Activated T-cell treated with anti-CD3 and anti-CD28 coated beads, Interleukin-2, amount 50 U/mL, for 4 hours (primary cell): ENCODE results near the gene ORM2. TPM values are rescaled to one million over a fixed set of nuclear protein-coding genes. Genes with fewer than 3 reads are reported as not detected.
A peak's percentile ranks its signal among the peaks of the same experiment; 100 is the strongest.

Experiments
- ATAC-seq, 2 donors: fragments of 200-7000 bp; cut with Tn5 transposase; one replicate each; pipeline ENCODE4 v1.10.0; 2021
- DNase-seq: peaks from one replicate; pipeline ENCODE4 v3.0.0-alpha.2; 2020
- H3K27me3 Mint-ChIP-seq: one replicate; pipeline ENCODE4 v1.8.0; 2021; ENCODE audit warnings: low read depth, mixed read lengths
- H3K36me3 Mint-ChIP-seq: one replicate; pipeline ENCODE4 v1.8.0; 2022; ENCODE audit warnings: mixed read lengths; ENCODE audit not compliant: insufficient read depth
- H3K4me1 Mint-ChIP-seq: one replicate; pipeline ENCODE4 v1.8.0; 2021; ENCODE audit warnings: low read depth, mixed read lengths
- H3K4me3 Mint-ChIP-seq: one replicate; pipeline ENCODE4 v1.8.0; 2021; ENCODE audit warnings: mild to moderate bottlenecking, moderate library complexity, mixed read lengths
- H3K9me3 Mint-ChIP-seq: one replicate; pipeline ENCODE4 v1.8.0; 2021; ENCODE audit warnings: mixed read lengths
- total RNA-seq, 3 donors: library from RNA; stranded (reverse); gene quantifications; one replicate each; pipeline ENCODE4 v1.2.1, GENCODE V29; 2021

ORM2 gene
- total RNA-seq, 3 donors from 2014 or later = 0.84 to 1.0 TPM; not detected in 1

DNA sequence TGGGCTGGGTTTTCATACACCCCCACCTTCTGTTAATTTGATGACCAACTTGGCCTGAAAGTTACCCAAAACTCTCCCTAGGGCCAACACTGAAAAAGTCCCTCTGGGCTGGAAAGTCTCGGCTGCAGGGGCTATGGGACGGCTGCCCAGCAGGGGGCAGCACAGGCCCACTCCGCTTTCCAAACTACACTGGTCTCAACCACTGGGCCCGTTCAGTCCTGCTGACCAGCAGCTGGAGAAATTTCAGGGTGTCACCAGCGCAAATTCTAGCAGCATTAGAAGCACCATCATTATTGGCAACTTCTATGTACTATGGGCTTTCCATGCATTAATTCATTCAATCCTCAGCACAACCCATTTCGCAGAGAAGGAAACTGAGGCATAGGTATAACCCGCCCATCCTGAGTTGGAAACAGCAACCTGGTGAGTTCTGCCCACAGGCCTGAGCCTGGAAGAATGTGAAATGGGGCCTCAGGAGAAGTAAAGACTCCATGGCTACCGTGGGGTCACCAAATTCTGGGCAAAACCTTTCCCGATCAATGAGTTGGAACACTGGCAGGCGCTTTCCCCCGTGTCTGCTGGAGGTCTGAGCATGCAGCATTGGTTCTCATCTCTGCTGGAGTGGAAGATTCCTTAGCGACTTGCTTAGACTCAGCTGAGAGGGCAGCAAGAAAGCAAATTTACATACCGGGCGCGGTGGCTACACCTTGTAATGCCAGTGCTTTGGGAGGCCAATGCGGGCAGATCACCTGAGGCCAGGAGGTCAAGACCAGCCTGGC, 9.7 kb downstream of the ORM2 start:
- Mint-ChIP-seq H3K4me3 (no peak overlapping the region), H3K36me3 (peaks cover 56% of the 10 kb centered on the region), H3K27me3 (no peaks in the 10 kb centered on the region), H3K4me1 (peaks cover 10% of the 10 kb centered on the region), H3K9me3 (no peaks in the 10 kb centered on the region)
- ATAC-seq (peak; percentile 74 to 81), DNase-seq (peak; percentile 52)

GRCh38 chr9:114341152-114341830, 11.6 kb downstream of the ORM2 start:
- Mint-ChIP-seq H3K4me1 (peaks cover 11% of the 10 kb centered on the region), H3K9me3 (no peaks in the 10 kb centered on the region), H3K27me3 (no peaks in the 10 kb centered on the region), H3K4me3 (no peak overlapping the region), H3K36me3 (peaks cover 51% of the 10 kb centered on the region)
- ATAC-seq (no peak), DNase-seq (no peak)

DNA sequence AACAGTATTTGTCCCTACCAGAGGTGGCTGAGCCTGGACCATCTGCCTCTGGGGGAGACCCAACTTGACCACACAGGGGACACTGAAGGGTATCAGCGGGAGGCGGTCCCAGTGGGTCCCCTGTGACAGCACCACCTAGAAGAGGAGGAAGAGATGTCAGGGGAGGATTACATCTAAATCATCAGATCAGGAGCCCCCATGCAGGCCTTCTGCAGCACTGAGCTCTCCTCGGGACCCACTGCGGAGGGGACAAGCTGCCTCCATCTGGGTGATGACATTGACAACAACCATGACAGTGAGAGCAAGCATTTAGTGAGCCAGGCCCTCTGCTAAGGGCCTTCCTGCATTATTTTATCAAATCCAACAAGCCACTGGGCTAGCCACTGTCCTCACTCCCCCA, 12.3 kb downstream of the ORM2 start:
- Mint-ChIP-seq H3K4me3 (no peak overlapping the region), H3K9me3 (no peaks in the 10 kb centered on the region), H3K4me1 (peaks cover 11% of the 10 kb centered on the region), H3K36me3 (peaks cover 49% of the 10 kb centered on the region), H3K27me3 (no peaks in the 10 kb centered on the region)
- ATAC-seq (no peak), DNase-seq (no peak)

GRCh38 chr9:114342755-114343440, 13.2 kb downstream of the ORM2 start:
- Mint-ChIP-seq H3K36me3 (peaks cover 47% of the 10 kb centered on the region), H3K9me3 (no peaks in the 10 kb centered on the region), H3K27me3 (no peaks in the 10 kb centered on the region), H3K4me1 (peaks cover 12% of the 10 kb centered on the region), H3K4me3 (no peak overlapping the region)
- ATAC-seq (no peak), DNase-seq (no peak)

GRCh38 chr9:114343471-114344187, 14.0 kb downstream of the ORM2 start:
- H3K27me3 Mint-ChIP-seq = no peaks in the 10 kb centered on the region
- ATAC-seq (no peak), DNase-seq (no peak)
- H3K4me3 Mint-ChIP-seq = no peak overlapping the region
- peaks cover 51% of the 10 kb centered on the region for H3K36me3 Mint-ChIP-seq
- H3K9me3 Mint-ChIP-seq = no peaks in the 10 kb centered on the region
- peaks cover 20% of the 10 kb centered on the region for H3K4me1 Mint-ChIP-seq

- Mint-ChIP-seq H3K36me3 (peaks cover 50% of the 10 kb centered on the region), H3K9me3 (no peaks in the 10 kb centered on the region), H3K27me3 (no peaks in the 10 kb centered on the region), H3K4me1 (peaks cover 20% of the 10 kb centered on the region), H3K4me3 (no peak overlapping the region)
- ATAC-seq (no peak), DNase-seq (no peak)
Measured at GRCh38 chr9:114344188-114344566, 14.5 kb downstream of the ORM2 start.

GRCh38 chr9:114344692-114345091, 15.0 kb downstream of the ORM2 start:
- Mint-ChIP-seq H3K4me1 (peaks cover 25% of the 10 kb centered on the region), H3K27me3 (no peaks in the 10 kb centered on the region), H3K9me3 (no peaks in the 10 kb centered on the region), H3K36me3 (peaks cover 51% of the 10 kb centered on the region), H3K4me3 (no peak overlapping the region)
- DNase-seq (no peak), ATAC-seq (no peak)

- no peak overlapping the region for H3K4me3 Mint-ChIP-seq
- no peaks in the 10 kb centered on the region for H3K27me3 Mint-ChIP-seq
- ATAC-seq = no peak
- H3K4me1 Mint-ChIP-seq = peaks cover 34% of the 10 kb centered on the region
- H3K36me3 Mint-ChIP-seq = peaks cover 54% of the 10 kb centered on the region
- H3K9me3 Mint-ChIP-seq = no peaks in the 10 kb centered on the region
- no peak for DNase-seq
Measured at GRCh38 chr9:114345493-114346065, 15.9 kb downstream of the ORM2 start.

GRCh38 chr9:114346146-114346545, 16.5 kb downstream of the ORM2 start:
- Mint-ChIP-seq H3K9me3 (no peaks in the 10 kb centered on the region), H3K36me3 (peaks cover 54% of the 10 kb centered on the region), H3K4me3 (no peak overlapping the region), H3K27me3 (no peaks in the 10 kb centered on the region), H3K4me1 (peaks cover 40% of the 10 kb centered on the region)
- DNase-seq (no peak), ATAC-seq (no peak)

GRCh38 chr9:114347675-114348074, 18.0 kb downstream of the ORM2 start:
- ATAC-seq (no peak), DNase-seq (no peak)
- Mint-ChIP-seq H3K4me1 (peaks cover 45% of the 10 kb centered on the region), H3K4me3 (no peak overlapping the region), H3K27me3 (no peaks in the 10 kb centered on the region), H3K36me3 (peaks cover 49% of the 10 kb centered on the region), H3K9me3 (no peaks in the 10 kb centered on the region)

- Mint-ChIP-seq H3K4me3 (no peak overlapping the region), H3K36me3 (peaks cover 47% of the 10 kb centered on the region), H3K27me3 (no peaks in the 10 kb centered on the region), H3K4me1 (peaks cover 50% of the 10 kb centered on the region), H3K9me3 (no peaks in the 10 kb centered on the region)
- no peak for DNase-seq
- no peak for ATAC-seq
Measured at GRCh38 chr9:114348261-114348905, 18.7 kb downstream of the ORM2 start.

DNA sequence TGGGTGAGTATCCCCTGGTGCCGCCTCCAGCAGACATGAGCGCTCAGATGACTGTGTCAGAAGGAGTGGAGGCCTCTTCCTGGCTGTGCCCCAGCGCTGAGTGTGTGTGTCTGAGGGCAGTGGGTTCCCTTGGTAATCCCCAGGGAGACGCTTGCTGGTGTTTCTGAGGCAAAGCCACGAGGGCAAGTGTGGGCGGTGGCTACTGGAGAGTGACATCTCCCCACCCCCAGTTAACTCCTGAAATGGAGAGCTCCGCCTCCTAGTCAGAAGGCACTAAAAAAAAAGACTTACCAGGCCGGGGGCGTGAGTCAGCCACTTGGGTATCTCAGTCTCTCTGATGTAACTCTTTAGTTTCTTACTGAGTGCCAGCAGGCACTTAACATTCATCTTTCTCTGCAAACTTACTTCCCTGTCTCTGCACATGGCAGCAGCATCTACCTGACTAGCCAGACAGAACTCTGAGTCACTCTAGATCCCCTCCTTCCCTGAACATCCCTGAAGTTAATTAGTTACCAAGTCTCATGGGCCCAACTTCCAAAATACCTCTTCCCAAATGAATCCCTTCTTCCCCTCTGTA, 19.3 kb downstream of the ORM2 start:
- H3K9me3 Mint-ChIP-seq = no peaks in the 10 kb centered on the region
- DNase-seq = peak; percentile 70
- no peaks in the 10 kb centered on the region for H3K27me3 Mint-ChIP-seq
- peak; percentile 88 to 90 for ATAC-seq
- H3K4me3 Mint-ChIP-seq = peak overlapping the region; percentile 58
- H3K36me3 Mint-ChIP-seq = peaks cover 44% of the 10 kb centered on the region
- H3K4me1 Mint-ChIP-seq = peaks cover 53% of the 10 kb centered on the region

GRCh38 chr9:114349713-114350480, 20.2 kb downstream of the ORM2 start:
- Mint-ChIP-seq H3K36me3 (peaks cover 41% of the 10 kb centered on the region), H3K27me3 (no peaks in the 10 kb centered on the region)

More at GRCh38 chr9:114349713-114350480, 20.2 kb downstream of the ORM2 start:
- ATAC-seq = no peak
- no peak for DNase-seq
- Mint-ChIP-seq H3K9me3 (no peaks in the 10 kb centered on the region), H3K4me1 (peaks cover 50% of the 10 kb centered on the region), H3K4me3 (peak overlapping the region; percentile 58)
